D341Med (cell line): ENCODE data around the gene PALLD.
"Not testable (repeated sequence)": the region's sequence is repeated elsewhere in the genome, so short reads cannot be mapped to it uniquely, and the experiment has no call there.

Experiments
- DNase-seq: peaks from one replicate; pipeline ENCODE4 v3.0.0; 2012; ENCODE audit warnings: low spot score

The PALLD gene

GRCh38 chr4:168917138-168917779 is 420.4 kb downstream of the PALLD start:
- DNase-seq: no peak

- DNase-seq: no peak
Measured at GRCh38 chr4:168919706-168920324, 423.0 kb downstream of the PALLD start.

GRCh38 chr4:168920441-168921065 is 423.7 kb downstream of the PALLD start:
- no peak for DNase-seq

GRCh38 chr4:168923526-168924194 is 426.8 kb downstream of the PALLD start:
- DNase-seq: peak; percentile 75

- DNase-seq: no peak
Measured at GRCh38 chr4:168924667-168925066, 427.8 kb downstream of the PALLD start.

GRCh38 chr4:168925789-168926490 is 429.1 kb downstream of the PALLD start:
- no peak for DNase-seq

- DNase-seq: no peak
Measured at GRCh38 chr4:168928346-168928745, 431.5 kb downstream of the PALLD start.

- no peak for DNase-seq
Measured at GRCh38 chr4:168928875-168929274, 432.0 kb downstream of the PALLD start.

- no peak for DNase-seq
Measured at GRCh38 chr4:168930413-168931196, 433.8 kb downstream of the PALLD start.

- DNase-seq: no peak
Measured at GRCh38 chr4:168931215-168931650, 434.4 kb downstream of the PALLD start.

GRCh38 chr4:168932138-168932537 is 435.3 kb downstream of the PALLD start:
- DNase-seq: no peak

GRCh38 chr4:168933423-168933822 is 436.6 kb downstream of the PALLD start:
- no peak for DNase-seq

- not testable (repeated sequence) for DNase-seq
Measured at GRCh38 chr4:168937473-168937872, 440.6 kb downstream of the PALLD start.

GRCh38 chr4:168942985-168943384 is 446.1 kb downstream of the PALLD start:
- DNase-seq: no peak

- no peak for DNase-seq
Measured at GRCh38 chr4:168945291-168945690, 448.4 kb downstream of the PALLD start.

- not testable (repeated sequence) for DNase-seq
Measured at GRCh38 chr4:168952821-168953246, 456.0 kb downstream of the PALLD start.

GRCh38 chr4:168955674-168956073 is 458.8 kb downstream of the PALLD start:
- DNase-seq: no peak

- no peak for DNase-seq
Measured at GRCh38 chr4:168960716-168961115, 463.9 kb downstream of the PALLD start.

- no peak for DNase-seq
Measured at GRCh38 chr4:168972596-168972995, 475.7 kb downstream of the PALLD start.
